H1 (cell line): Measurements from ENCODE around the gene ASL.

ENCODE experiments used
- BRCA1 ChIP-seq: IDR thresholded peaks from 2 replicates; pipeline ENCODE4 v1.6.1; 2012; ENCODE audit warnings: low read depth, low read length, improper control_type of control experiment
- CTCF ChIP-seq, 3 experiments: IDR thresholded peaks; 1 replicate in 2 of 3; 2 replicates in 1 of 3; pipeline versions ENCODE4 v1.5.1 to v1.6.1; 2011; ENCODE audit warnings: low read length in 3 of 3, mild to moderate bottlenecking in 3 of 3, inconsistent platforms in 2 of 3, low read depth in 1 of 3, moderate library complexity in 1 of 3; ENCODE audit not compliant: insufficient read depth in 1 of 3; ENCODE audit errors: control extremely low read depth in 1 of 3

DNA sequence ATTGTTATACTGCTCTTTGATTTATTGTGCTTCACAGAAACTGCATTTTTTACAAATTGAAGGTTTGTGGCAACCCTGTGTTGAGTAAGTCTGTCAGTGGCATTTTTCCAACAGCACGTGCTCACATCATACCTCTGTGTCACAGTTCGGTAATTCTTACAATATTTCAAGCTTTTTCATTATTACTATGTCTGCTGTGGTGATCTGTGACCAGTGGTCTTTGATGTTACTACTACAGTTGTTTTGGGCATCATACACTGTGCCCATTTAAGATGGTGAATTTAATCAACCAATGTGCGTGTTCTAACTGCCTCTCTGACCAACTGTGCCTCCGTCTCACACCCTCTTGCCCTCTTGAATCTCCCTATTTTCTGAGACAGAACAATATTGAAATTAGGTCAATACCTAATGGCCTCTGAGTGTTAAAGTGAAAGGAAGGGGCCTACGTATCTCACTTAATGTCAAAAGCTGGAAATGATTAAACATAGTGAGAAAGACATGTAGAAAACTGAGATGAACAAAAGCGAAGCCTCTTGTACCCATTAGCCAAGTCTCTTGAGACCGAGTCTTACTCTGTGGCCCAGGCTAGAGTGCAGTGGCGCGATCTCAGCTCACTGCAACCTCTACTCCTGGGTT is 20.2 kb upstream of the ASL start:
- TF ChIP-seq BRCA1 (no peak), CTCF (IDR thresholded peaks at IDR 0.05; ENCODE audit: control extremely low read depth in 1 of 3, insufficient read depth in 1 of 3, low read depth in 1 of 3, low read length in 3 of 3) (no peak)
